SJCRH30 (cell line): ENCODE measurements around the gene PVALB. TPM values are rescaled to one million over a fixed set of nuclear protein-coding genes. Genes with fewer than 3 reads are reported as not detected.

Source experiments
- DNase-seq, 2 experiments: peaks; one replicate each; pipeline ENCODE4 v3.0.0-alpha.2; 2015 to 2020
- H3K27ac ChIP-seq: fragments of 250-450 bp; sonication (Bioruptor Pico); 2 replicates; pipeline ENCODE4 v1.5.1; 2020; ENCODE audit warnings: mild to moderate bottlenecking, moderate library complexity
- H3K27me3 ChIP-seq: fragments of 250-450 bp; sonication (Bioruptor Pico); 2 replicates; pipeline ENCODE4 v1.5.1; 2020; ENCODE audit warnings: mild to moderate bottlenecking, moderate library complexity
- H3K36me3 ChIP-seq: fragments of 250-450 bp; sonication (Bioruptor Pico); 2 replicates; pipeline ENCODE4 v1.5.1; 2020; ENCODE audit warnings: mild to moderate bottlenecking, moderate library complexity
- H3K4me1 ChIP-seq: fragments of 250-450 bp; sonication (Bioruptor Pico); 2 replicates; pipeline ENCODE4 v1.5.1; 2020; ENCODE audit warnings: mild to moderate bottlenecking, moderate library complexity
- H3K4me3 ChIP-seq: fragments of 250-450 bp; sonication (Bioruptor Pico); 2 replicates; pipeline ENCODE4 v1.5.1; 2020; ENCODE audit warnings: mild to moderate bottlenecking, moderate library complexity
- H3K9me3 ChIP-seq: fragments of 250-450 bp; sonication (Bioruptor Pico); replicated peaks from 2 replicates; pipeline ENCODE4 v1.5.1; 2020; ENCODE audit warnings: mild to moderate bottlenecking, moderate library complexity
- total RNA-seq: library from RNA; depleted of rRNA; stranded (reverse); fragments of >200 nt; shearing (Covaris generic); gene quantifications from 2 replicates; pipeline ENCODE4 v1.2.3, GENCODE V29; 2014

Gene PVALB
- total RNA-seq, 1 experiment from 2014 or later = 0.45 TPM

- Histone ChIP-seq H3K4me3 (no peak overlapping the region), H3K4me1 (no peaks in the 10 kb centered on the region), H3K36me3 (no peaks in the 10 kb centered on the region), H3K27me3 (no peaks in the 10 kb centered on the region), H3K27ac (no peak overlapping the region), H3K9me3 (no peaks in the 10 kb centered on the region)
- DNase-seq = no peak
Measured at GRCh38 chr22:36830601-36831000, 13.8 kb upstream of the PVALB start.

GRCh38 chr22:36829370-36830002, 12.7 kb upstream of the PVALB start:
- no peaks in the 10 kb centered on the region for H3K9me3 ChIP-seq
- H3K4me3 ChIP-seq = no peak overlapping the region
- H3K36me3 ChIP-seq = no peaks in the 10 kb centered on the region
- no peak overlapping the region for H3K27ac ChIP-seq
- H3K27me3 ChIP-seq = no peaks in the 10 kb centered on the region
- H3K4me1 ChIP-seq = no peaks in the 10 kb centered on the region
- DNase-seq = no peak

- H3K4me1 ChIP-seq = peaks cover under 1% of the 10 kb centered on the region; the same call in 1 of the 2 replicates
- H3K36me3 ChIP-seq = no peaks in the 10 kb centered on the region
- no peak for DNase-seq
Measured at GRCh38 chr22:36828815-36829214, 12.0 kb upstream of the PVALB start.

GRCh38 chr22:36826262-36826661, 9.4 kb upstream of the PVALB start:
- DNase-seq = no peak
- Histone ChIP-seq H3K36me3 (no peaks in the 10 kb centered on the region), H3K27me3 (no peaks in the 10 kb centered on the region), H3K27ac (no peak overlapping the region), H3K9me3 (no peaks in the 10 kb centered on the region), H3K4me3 (no peak overlapping the region), H3K4me1 (peaks cover 8% of the 10 kb centered on the region)

More at GRCh38 chr22:36828815-36829214, 12.0 kb upstream of the PVALB start:
- Histone ChIP-seq H3K27ac (no peak overlapping the region), H3K9me3 (no peaks in the 10 kb centered on the region), H3K4me3 (no peak overlapping the region), H3K27me3 (no peaks in the 10 kb centered on the region)

GRCh38 chr22:36824655-36825054, 7.8 kb upstream of the PVALB start:
- H3K4me3 ChIP-seq = no peak overlapping the region
- H3K27me3 ChIP-seq = no peaks in the 10 kb centered on the region
- peaks cover 8% of the 10 kb centered on the region for H3K4me1 ChIP-seq
- H3K36me3 ChIP-seq = no peaks in the 10 kb centered on the region
- DNase-seq = no peak
- H3K9me3 ChIP-seq = no peaks in the 10 kb centered on the region
- H3K27ac ChIP-seq = no peak overlapping the region

- peak; percentile 75 for DNase-seq
- H3K27ac ChIP-seq = peak overlapping the region; percentile 44
- H3K9me3 ChIP-seq = no peaks in the 10 kb centered on the region
- no peaks in the 10 kb centered on the region; the same call in 1 of the 2 replicates for H3K27me3 ChIP-seq
- H3K36me3 ChIP-seq = no peaks in the 10 kb centered on the region
- peaks cover 13% of the 10 kb centered on the region for H3K4me1 ChIP-seq
- H3K4me3 ChIP-seq = no peak overlapping the region
Measured at GRCh38 chr22:36823186-36823839, 6.5 kb upstream of the PVALB start.

- H3K36me3 ChIP-seq = no peaks in the 10 kb centered on the region
- H3K27me3 ChIP-seq = peaks cover 7% of the 10 kb centered on the region
- H3K4me1 ChIP-seq = peaks cover 16% of the 10 kb centered on the region
- no peaks in the 10 kb centered on the region for H3K9me3 ChIP-seq
- peak overlapping the region; percentile 41 for H3K27ac ChIP-seq
- DNase-seq = no peak
- no peak overlapping the region for H3K4me3 ChIP-seq
Measured at GRCh38 chr22:36822581-36822980, 5.7 kb upstream of the PVALB start.

- Histone ChIP-seq H3K4me3 (no peak overlapping the region), H3K36me3 (no peaks in the 10 kb centered on the region), H3K9me3 (no peaks in the 10 kb centered on the region), H3K27me3 (peaks cover 17% of the 10 kb centered on the region), H3K27ac (peak overlapping the region; percentile 49; the same call in 1 of the 2 replicates), H3K4me1 (peaks cover 16% of the 10 kb centered on the region)
- peak; percentile 23 to 49 for DNase-seq
Measured at GRCh38 chr22:36819112-36819511, 2.3 kb upstream of the PVALB start.

GRCh38 chr22:36818010-36818642, 1.3 kb upstream of the PVALB start:
- peaks cover 23% of the 10 kb centered on the region for H3K27me3 ChIP-seq

GRCh38 chr22:36817525-36817848, 652 bp upstream of the PVALB start:
- H3K27ac ChIP-seq = no peak overlapping the region
- H3K4me3 ChIP-seq = no peak overlapping the region
- no peaks in the 10 kb centered on the region for H3K9me3 ChIP-seq
- H3K36me3 ChIP-seq = no peaks in the 10 kb centered on the region
- peaks cover 25% of the 10 kb centered on the region for H3K27me3 ChIP-seq
- DNase-seq = no peak
- peaks cover 9% of the 10 kb centered on the region; the same call in 1 of the 2 replicates for H3K4me1 ChIP-seq

More at GRCh38 chr22:36818010-36818642, 1.3 kb upstream of the PVALB start:
- Histone ChIP-seq H3K4me3 (no peak overlapping the region), H3K9me3 (no peaks in the 10 kb centered on the region), H3K36me3 (no peaks in the 10 kb centered on the region), H3K27ac (peak overlapping the region; percentile 49), H3K4me1 (peaks cover 12% of the 10 kb centered on the region; the same call in 1 of the 2 replicates)
- peak; percentile 31 to 39 for DNase-seq

GRCh38 chr22:36816339-36816635, 548 bp downstream of the PVALB start:
- no peak overlapping the region for H3K27ac ChIP-seq
- DNase-seq = no peak
- H3K4me1 ChIP-seq = peaks cover 9% of the 10 kb centered on the region; the same call in 1 of the 2 replicates
- H3K9me3 ChIP-seq = no peaks in the 10 kb centered on the region
- H3K4me3 ChIP-seq = no peak overlapping the region
- H3K36me3 ChIP-seq = no peaks in the 10 kb centered on the region
- H3K27me3 ChIP-seq = peaks cover 26% of the 10 kb centered on the region

- Histone ChIP-seq H3K27ac (no peak overlapping the region), H3K9me3 (no peaks in the 10 kb centered on the region), H3K4me3 (no peak overlapping the region), H3K27me3 (peaks cover 26% of the 10 kb centered on the region), H3K36me3 (no peaks in the 10 kb centered on the region), H3K4me1 (peaks cover 9% of the 10 kb centered on the region; the same call in 1 of the 2 replicates)
- DNase-seq = no peak
Measured at GRCh38 chr22:36815558-36816338, 1.1 kb downstream of the PVALB start.

- H3K36me3 ChIP-seq = no peaks in the 10 kb centered on the region
- peaks cover 9% of the 10 kb centered on the region; the same call in 1 of the 2 replicates for H3K4me1 ChIP-seq
- no peak overlapping the region for H3K4me3 ChIP-seq
- no peak for DNase-seq
- no peak overlapping the region for H3K27ac ChIP-seq
- H3K27me3 ChIP-seq = peaks cover 26% of the 10 kb centered on the region
- H3K9me3 ChIP-seq = no peaks in the 10 kb centered on the region
Measured at GRCh38 chr22:36814801-36815200, 2.0 kb downstream of the PVALB start.

- peaks cover 10% of the 10 kb centered on the region for H3K27me3 ChIP-seq
- no peaks in the 10 kb centered on the region for H3K36me3 ChIP-seq
- no peaks in the 10 kb centered on the region for H3K4me1 ChIP-seq
- H3K4me3 ChIP-seq = no peak overlapping the region
- H3K9me3 ChIP-seq = no peaks in the 10 kb centered on the region
- DNase-seq = no peak
- no peak overlapping the region for H3K27ac ChIP-seq
Measured at GRCh38 chr22:36811094-36811800, 5.6 kb downstream of the PVALB start.
